H9 (cell line): Measurements from ENCODE around the gene ZNF474. TPM values are rescaled to one million over a fixed set of nuclear protein-coding genes. Genes with fewer than 3 reads are reported as not detected.

Experiments used
- DNase-seq: peaks from one replicate; pipeline ENCODE4 v3.0.0-alpha.2; 2017
- H2AFZ ChIP-seq: one replicate; pipeline ENCODE4 v1.6.1; 2013; ENCODE audit warnings: mild to moderate bottlenecking, low read length, control low read depth, moderate library complexity
- H2AK5ac ChIP-seq: 2 replicates; pipeline ENCODE4 v1.6.1; 2013; ENCODE audit warnings: low read length, control low read depth, mixed read lengths; ENCODE audit not compliant: insufficient read length
- H2BK120ac ChIP-seq: one replicate; pipeline ENCODE4 v1.6.1; 2013; ENCODE audit warnings: low read depth, mild to moderate bottlenecking, low read length, control low read depth, inconsistent platforms; ENCODE audit not compliant: poor library complexity, severe bottlenecking
- H2BK12ac ChIP-seq: 2 replicates; pipeline ENCODE4 v1.6.1; 2013; ENCODE audit warnings: low read length, control low read depth, mixed read lengths, low read depth; ENCODE audit not compliant: insufficient read length
- H2BK15ac ChIP-seq: 2 replicates; pipeline ENCODE4 v1.6.1; 2013; ENCODE audit warnings: low read depth, low read length, control low read depth
- H2BK20ac ChIP-seq: one replicate; pipeline ENCODE4 v1.6.1; 2013; ENCODE audit warnings: low read depth, mild to moderate bottlenecking, low read length, control low read depth, inconsistent platforms; ENCODE audit not compliant: poor library complexity, severe bottlenecking
- H2BK5ac ChIP-seq: 2 replicates; pipeline ENCODE4 v1.6.1; 2013; ENCODE audit warnings: low read length, control low read depth, mixed read lengths; ENCODE audit not compliant: insufficient read length
- H3K14ac ChIP-seq: 2 replicates; pipeline ENCODE4 v1.6.1; 2013; ENCODE audit warnings: low read length, control low read depth; ENCODE audit not compliant: insufficient read depth
- H3K18ac ChIP-seq: 2 replicates; pipeline ENCODE4 v1.6.1; 2013; ENCODE audit warnings: low read depth, mild to moderate bottlenecking, mixed read lengths, low read length, control low read depth; ENCODE audit not compliant: insufficient read length
- H3K23ac ChIP-seq: 2 replicates; pipeline ENCODE4 v1.6.1; 2013; ENCODE audit warnings: low read length, control low read depth, mixed read lengths, low read depth; ENCODE audit not compliant: insufficient read length
- H3K23me2 ChIP-seq: 2 replicates; pipeline ENCODE4 v1.6.1; 2013; ENCODE audit warnings: low read depth, mild to moderate bottlenecking, mixed read lengths, low read length, control low read depth; ENCODE audit not compliant: insufficient read length, poor library complexity, severe bottlenecking
- H3K27ac ChIP-seq: 2 replicates; pipeline ENCODE4 v1.5.1; 2013; ENCODE audit warnings: low read length, control low read depth, mixed read lengths, low read depth; ENCODE audit not compliant: insufficient read length
- H3K27me3 ChIP-seq: 2 replicates; pipeline ENCODE4 v1.6.1; 2013; ENCODE audit warnings: low read length, control low read depth, inconsistent platforms; ENCODE audit not compliant: insufficient read depth
- H3K4ac ChIP-seq: 2 replicates; pipeline ENCODE4 v1.6.1; 2013; ENCODE audit warnings: low read depth, mild to moderate bottlenecking, control low read depth, inconsistent platforms, low read length, moderate library complexity
- H3K4me1 ChIP-seq: 2 replicates; pipeline ENCODE4 v1.6.1; 2013; ENCODE audit warnings: low read length, control low read depth, inconsistent platforms; ENCODE audit not compliant: insufficient read depth
- H3K4me2 ChIP-seq: 2 replicates; pipeline ENCODE4 v1.6.1; 2013; ENCODE audit warnings: low read length, control low read depth, mixed read lengths; ENCODE audit not compliant: insufficient read length, insufficient read depth
- H3K56ac ChIP-seq: 2 replicates; pipeline ENCODE4 v1.6.1; 2013; ENCODE audit warnings: low read depth, mild to moderate bottlenecking, mixed read lengths, low read length, control low read depth; ENCODE audit not compliant: insufficient read length
- H3K79me1 ChIP-seq: 2 replicates; pipeline ENCODE4 v1.6.1; 2013; ENCODE audit warnings: low read depth, mild to moderate bottlenecking, moderate library complexity, low read length, control low read depth, inconsistent platforms; ENCODE audit not compliant: insufficient read depth, poor library complexity, severe bottlenecking
- H3K79me2 ChIP-seq: 2 replicates; pipeline ENCODE4 v1.6.1; 2013; ENCODE audit warnings: low read length, control low read depth, inconsistent platforms; ENCODE audit not compliant: insufficient read depth
- H3K9ac ChIP-seq: 2 replicates; pipeline ENCODE4 v1.6.1; 2013; ENCODE audit warnings: low read length, control low read depth, mixed read lengths; ENCODE audit not compliant: insufficient read length; ENCODE audit errors: extremely low read depth
- H3K9me3 ChIP-seq: one replicate; pipeline ENCODE4 v1.6.1; 2013; ENCODE audit warnings: low read depth, low read length, inconsistent platforms; ENCODE audit not compliant: control insufficient read depth
- H3T11ph ChIP-seq: one replicate; pipeline ENCODE4 v1.6.1; 2013; ENCODE audit warnings: mild to moderate bottlenecking, low read length, control low read depth, inconsistent platforms
- H4K20me1 ChIP-seq: one replicate; pipeline ENCODE4 v1.6.1; 2013; ENCODE audit not compliant: control insufficient read depth, insufficient read length, insufficient read depth
- H4K5ac ChIP-seq: 2 replicates; pipeline ENCODE4 v1.6.1; 2013; ENCODE audit warnings: low read depth, mild to moderate bottlenecking, mixed read lengths, low read length, control low read depth; ENCODE audit not compliant: insufficient read length
- H4K8ac ChIP-seq: replicated peaks from 2 replicates; pipeline ENCODE4 v1.6.1; 2013; ENCODE audit warnings: low read length, control low read depth, mixed read lengths, low read depth; ENCODE audit not compliant: insufficient read length
- H4K91ac ChIP-seq: 2 replicates; pipeline ENCODE4 v1.6.1; 2013; ENCODE audit warnings: low read depth, mild to moderate bottlenecking, moderate library complexity, mixed read lengths, low read length, control low read depth; ENCODE audit not compliant: insufficient read length
- H3K27ac Mint-ChIP-seq, 3 experiments: 2 replicates in 2 of 3; 3 replicates in 1 of 3; pipeline ENCODE4 v1.8.0; 2020 to 2021; ENCODE audit warnings: mixed read lengths in 3 of 3, mild to moderate bottlenecking in 1 of 3, moderate library complexity in 1 of 3
- H3K27me3 Mint-ChIP-seq: 2 replicates; pipeline ENCODE4 v1.8.0; 2021; ENCODE audit warnings: low read depth, mild to moderate bottlenecking, moderate library complexity, mixed read lengths
- H3K36me3 Mint-ChIP-seq, 3 experiments: 2 replicates in 2 of 3; 3 replicates in 1 of 3; pipeline ENCODE4 v1.8.0; 2020 to 2021; ENCODE audit warnings: low read depth in 3 of 3, mixed read lengths in 3 of 3; ENCODE audit not compliant: insufficient read depth in 1 of 3
- H3K4me1 Mint-ChIP-seq, 2 experiments: 2 replicates each; pipeline ENCODE4 v1.8.0; 2020; ENCODE audit warnings: mixed read lengths in 2 of 2
- H3K4me3 Mint-ChIP-seq, 2 experiments: 2 replicates in 1 of 2; 3 replicates in 1 of 2; pipeline ENCODE4 v1.8.0; 2020 to 2021; ENCODE audit warnings: mild to moderate bottlenecking in 2 of 2, mixed read lengths in 2 of 2, moderate library complexity in 1 of 2
- H3K9me3 Mint-ChIP-seq, 2 experiments: 2 replicates in 1 of 2; 3 replicates in 1 of 2; pipeline ENCODE4 v1.8.0; 2020; ENCODE audit warnings: mild to moderate bottlenecking in 2 of 2, mixed read lengths in 2 of 2, moderate library complexity in 1 of 2
- WGBS: extraction: QIAGEN DNeasy Blood & Tissue Kit; methylation state at CpG from one replicate; pipeline ENCODE4 v1.1.7; 2013; ENCODE audit warnings: missing lambda C conversion rate, low lambda C conversion rate, mixed read lengths; ENCODE audit not compliant: insufficient read length; ENCODE audit errors: extremely low coverage; 5-methylcytosine and 5-hydroxymethylcytosine counted together
- total RNA-seq: library from RNA; stranded (reverse); gene quantifications from 2 replicates; pipeline ENCODE4 v1.2.1, GENCODE V29; 2021
- TF ChIP-seq, protein P1 (sequence below): fragments of 200-600 bp; sonication (generic); conservative IDR thresholded peaks from 3 replicates; pipeline ENCODE4 v1.8.0; 2021; ENCODE audit warnings: antibody characterized with exemption, mild to moderate bottlenecking

Gene ZNF474
- total RNA-seq, 1 experiment from 2014 or later = not detected

GRCh38 chr5:122089096-122090013 is 40.0 kb upstream of the ZNF474 start:
- H3K4me1 Mint-ChIP-seq = peaks cover 4 to 11% of the 10 kb centered on the region in 2 experiments
- H4K20me1 ChIP-seq = no peaks in the 10 kb centered on the region
- H3K79me1 ChIP-seq = no peaks in the 10 kb centered on the region
- H2BK20ac ChIP-seq = no peak overlapping the region
- no peak overlapping the region for H3K14ac ChIP-seq
- no peak overlapping the region for H2BK15ac ChIP-seq
- no peak overlapping the region for H2BK12ac ChIP-seq
- H3K18ac ChIP-seq = no peak overlapping the region
- no peak overlapping the region for H2AK5ac ChIP-seq
- H4K91ac ChIP-seq = no peak overlapping the region
- H4K8ac ChIP-seq = no peak overlapping the region
- no peaks in the 10 kb centered on the region for H3K27me3 Mint-ChIP-seq
- no peaks in the 10 kb centered on the region for H3K9me3 Mint-ChIP-seq
- no peak overlapping the region for H2BK120ac ChIP-seq
- no CpG with 5 or more reads among the region's 2 CpGs for WGBS
- no peaks in the 10 kb centered on the region; the same call in 1 of the 2 replicates for H3K4me1 ChIP-seq
- no peak overlapping the region for H3K9ac ChIP-seq
- no peak overlapping the region for H4K5ac ChIP-seq
- peak overlapping the region in 2 of 3 experiments; percentile 20 to 22; a peak in 1 of 7 replicates for H3K27ac Mint-ChIP-seq
- no peak overlapping the region for H2AFZ ChIP-seq
- TF ChIP-seq, protein P1, sequence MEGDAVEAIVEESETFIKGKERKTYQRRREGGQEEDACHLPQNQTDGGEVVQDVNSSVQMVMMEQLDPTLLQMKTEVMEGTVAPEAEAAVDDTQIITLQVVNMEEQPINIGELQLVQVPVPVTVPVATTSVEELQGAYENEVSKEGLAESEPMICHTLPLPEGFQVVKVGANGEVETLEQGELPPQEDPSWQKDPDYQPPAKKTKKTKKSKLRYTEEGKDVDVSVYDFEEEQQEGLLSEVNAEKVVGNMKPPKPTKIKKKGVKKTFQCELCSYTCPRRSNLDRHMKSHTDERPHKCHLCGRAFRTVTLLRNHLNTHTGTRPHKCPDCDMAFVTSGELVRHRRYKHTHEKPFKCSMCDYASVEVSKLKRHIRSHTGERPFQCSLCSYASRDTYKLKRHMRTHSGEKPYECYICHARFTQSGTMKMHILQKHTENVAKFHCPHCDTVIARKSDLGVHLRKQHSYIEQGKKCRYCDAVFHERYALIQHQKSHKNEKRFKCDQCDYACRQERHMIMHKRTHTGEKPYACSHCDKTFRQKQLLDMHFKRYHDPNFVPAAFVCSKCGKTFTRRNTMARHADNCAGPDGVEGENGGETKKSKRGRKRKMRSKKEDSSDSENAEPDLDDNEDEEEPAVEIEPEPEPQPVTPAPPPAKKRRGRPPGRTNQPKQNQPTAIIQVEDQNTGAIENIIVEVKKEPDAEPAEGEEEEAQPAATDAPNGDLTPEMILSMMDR = no peak
- no peaks in the 10 kb centered on the region for H3K9me3 ChIP-seq
- H3K36me3 Mint-ChIP-seq = no peaks in the 10 kb centered on the region
- H3K27me3 ChIP-seq = no peaks in the 10 kb centered on the region
- no peaks in the 10 kb centered on the region for H3K79me2 ChIP-seq
- no peak overlapping the region for H3K4me3 Mint-ChIP-seq
- H3K23ac ChIP-seq = no peak overlapping the region
- no peaks in the 10 kb centered on the region for H3K23me2 ChIP-seq
- H3T11ph ChIP-seq = no peak overlapping the region
- no peak overlapping the region for H3K4me2 ChIP-seq
- H3K4ac ChIP-seq = no peak overlapping the region
- H2BK5ac ChIP-seq = no peak overlapping the region
- no peak overlapping the region for H3K56ac ChIP-seq
- DNase-seq = no peak
- no peak overlapping the region for H3K27ac ChIP-seq
